HG03196 (cell line): Measurements from ENCODE around the gene SLAIN1.

ENCODE experiments used
- ATAC-seq: cut with Tn5 transposase; IDR thresholded peaks from one replicate; pipeline ENCODE4 v1.9.1; 2021; ENCODE audit not compliant: unreplicated experiment

The SLAIN1 gene

DNA sequence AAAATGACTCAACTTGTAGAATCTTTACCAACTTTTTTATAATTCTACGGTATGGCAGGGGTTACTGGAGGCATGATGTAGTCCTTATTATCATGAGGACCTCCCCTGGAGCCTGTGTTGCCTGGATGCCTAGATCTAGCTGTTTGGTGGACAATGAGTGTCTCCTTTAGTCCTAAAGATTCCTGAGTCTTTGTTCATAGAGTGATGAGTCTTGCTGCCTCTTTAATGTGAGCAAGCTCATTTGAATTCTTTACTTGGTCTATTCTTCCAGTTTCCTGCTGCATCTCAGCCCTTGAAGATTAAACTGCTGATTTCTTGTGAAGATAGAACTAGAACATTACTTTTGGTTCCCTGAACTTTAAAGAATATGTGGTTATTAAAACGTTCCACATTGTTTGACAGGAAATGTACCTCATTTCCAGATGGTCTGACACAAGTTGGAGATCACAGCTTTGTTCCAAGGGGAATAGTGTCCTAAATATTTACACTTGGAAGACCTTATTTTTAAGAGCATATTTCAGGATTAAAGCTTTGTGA is 51.9 kb downstream of the SLAIN1 start:
- ATAC-seq = no peak

- ATAC-seq = peak; percentile 71
These were observed 54.3 kb downstream of the SLAIN1 start for GRCh38 chr13:77751513-77752456.

DNA sequence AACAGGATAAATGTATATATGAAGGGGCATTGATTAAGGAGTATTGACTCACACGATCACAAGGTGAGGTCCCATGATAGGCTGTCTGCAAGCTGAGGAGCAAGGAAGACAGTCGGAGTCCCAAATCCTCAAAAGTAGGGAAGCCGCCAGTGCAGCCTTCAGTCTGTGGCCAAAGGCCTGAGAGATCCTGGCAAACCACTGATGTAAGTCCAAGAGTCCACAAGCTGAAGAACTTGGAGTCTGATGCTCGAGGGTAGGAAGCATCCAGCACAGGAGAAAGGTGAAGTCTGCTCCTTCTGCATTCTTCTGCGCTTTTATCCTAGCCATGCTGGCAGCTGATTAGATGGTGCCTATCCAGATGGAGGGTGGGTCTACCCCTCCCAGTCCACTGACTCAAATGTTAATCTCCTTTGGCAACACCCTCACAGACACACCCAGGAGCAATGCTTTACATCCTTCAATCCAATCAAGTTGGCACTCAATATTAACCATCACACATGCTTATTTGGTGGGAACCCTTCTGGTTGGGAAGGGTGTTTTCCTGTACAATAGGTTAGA is 55.1 kb downstream of the SLAIN1 start:
- no peak for ATAC-seq

- ATAC-seq = no peak
These were observed 63.4 kb downstream of the SLAIN1 start for GRCh38 chr13:77760893-77761292.

DNA sequence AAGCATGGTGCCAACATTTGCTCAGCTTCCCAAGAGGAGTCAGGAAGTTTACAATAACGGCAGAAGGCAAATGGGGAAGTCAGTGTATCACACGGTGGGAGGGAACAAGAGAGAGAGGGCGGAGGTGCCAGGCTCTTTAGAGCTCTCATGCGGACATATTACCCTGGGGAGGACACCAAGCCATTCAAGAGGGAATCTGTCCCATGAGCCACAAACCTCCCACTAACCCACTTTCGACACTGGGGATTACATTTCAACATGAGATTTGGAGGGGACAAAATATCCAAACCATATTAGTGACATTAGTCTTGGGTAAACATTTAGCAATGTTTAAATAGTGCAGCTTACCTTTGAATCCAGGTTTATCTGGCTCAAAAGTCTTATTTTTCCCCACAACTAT is 69.9 kb downstream of the SLAIN1 start:
- ATAC-seq = no peak

- ATAC-seq = no peak
These were observed 76.7 kb downstream of the SLAIN1 start for GRCh38 chr13:77774181-77774580.

DNA sequence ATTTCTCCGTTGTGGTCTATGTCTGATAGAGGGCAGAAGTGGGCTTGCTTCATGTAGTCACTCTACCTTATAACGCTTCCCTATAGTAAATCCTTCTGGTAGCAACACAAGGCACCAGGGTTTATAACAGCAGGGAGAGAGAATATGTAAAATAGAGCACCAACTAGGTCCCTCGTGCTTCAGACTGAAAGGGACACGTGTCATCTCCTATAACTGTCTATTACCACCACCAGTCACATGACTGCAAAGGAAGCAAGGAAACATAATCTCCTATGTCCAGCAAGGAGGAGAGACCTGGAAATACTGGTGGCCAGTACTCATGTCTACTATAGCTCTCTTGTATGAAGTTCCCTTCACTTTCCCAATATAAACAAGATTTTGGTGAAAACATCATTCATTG is 79.2 kb downstream of the SLAIN1 start:
- no peak for ATAC-seq

DNA sequence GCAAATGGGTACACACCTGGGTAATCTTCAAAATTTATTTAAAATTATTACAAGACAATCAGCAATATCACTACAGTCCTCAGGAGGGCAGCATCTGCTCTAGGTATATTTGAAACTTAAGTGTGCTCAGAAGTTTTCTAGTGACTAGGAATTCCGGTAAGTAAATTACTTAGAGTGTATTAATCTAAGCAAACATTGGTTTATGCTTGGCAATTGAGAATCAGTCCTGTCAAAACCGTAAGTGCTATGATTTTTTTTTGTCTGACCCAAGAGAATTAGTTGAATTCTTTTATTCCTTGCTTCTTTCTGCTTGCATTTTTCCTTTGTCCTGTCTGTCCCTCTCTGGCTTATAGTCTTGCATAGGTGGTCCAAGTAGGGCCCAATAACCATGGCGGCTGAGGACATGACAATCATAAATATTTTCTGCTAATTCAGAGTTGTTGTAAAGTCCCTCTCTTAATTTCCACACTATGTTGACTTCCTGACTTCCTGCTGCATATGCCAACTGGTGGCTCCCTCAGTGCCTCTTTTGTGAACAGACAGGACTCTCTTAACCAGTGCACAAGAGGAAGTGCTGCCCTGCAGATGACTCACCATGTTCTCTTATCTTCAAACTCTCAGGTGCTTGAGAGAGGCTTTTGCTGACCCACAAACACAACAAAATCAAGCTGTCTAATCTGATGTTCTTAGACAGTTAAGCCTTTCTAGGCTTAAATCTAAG is 82.2 kb downstream of the SLAIN1 start:
- ATAC-seq = peak; percentile 88

- no peak for ATAC-seq
These were observed 84.3 kb downstream of the SLAIN1 start for GRCh38 chr13:77781808-77782207.

GRCh38 chr13:77784515-77784914 is 87.0 kb downstream of the SLAIN1 start:
- no peak for ATAC-seq

DNA sequence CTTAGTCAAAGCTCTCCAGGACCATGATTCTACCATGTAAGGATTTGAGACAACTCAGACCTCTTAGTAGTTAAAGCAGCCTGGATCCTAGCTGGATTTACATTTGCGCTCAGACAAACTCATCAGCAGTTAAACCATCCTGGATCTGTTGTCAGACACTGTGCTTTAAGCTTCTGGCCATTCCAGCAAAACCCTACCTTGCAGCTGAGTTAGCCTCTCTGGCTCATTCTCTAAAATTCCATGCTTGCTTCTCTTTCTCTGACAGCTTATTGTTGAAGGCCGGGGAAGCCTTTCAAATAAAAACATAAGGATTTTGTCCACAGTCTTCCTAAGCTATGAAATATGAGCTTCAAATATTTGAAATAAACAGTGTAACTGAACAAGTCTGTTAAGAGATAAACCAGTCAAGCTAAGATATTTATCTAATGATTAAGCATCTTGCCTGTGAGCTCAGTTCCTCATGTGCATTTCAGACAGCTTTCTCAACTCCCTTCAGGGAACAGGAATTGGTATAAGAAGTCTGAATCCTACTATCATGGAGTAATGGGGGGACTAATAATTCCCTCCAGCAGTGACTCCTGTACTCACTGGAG is 89.3 kb downstream of the SLAIN1 start:
- ATAC-seq = no peak

- ATAC-seq = no peak
These were observed 91.9 kb downstream of the SLAIN1 start for GRCh38 chr13:77789376-77789775.

GRCh38 chr13:77800219-77800618 is 102.7 kb downstream of the SLAIN1 start:
- no peak for ATAC-seq

DNA sequence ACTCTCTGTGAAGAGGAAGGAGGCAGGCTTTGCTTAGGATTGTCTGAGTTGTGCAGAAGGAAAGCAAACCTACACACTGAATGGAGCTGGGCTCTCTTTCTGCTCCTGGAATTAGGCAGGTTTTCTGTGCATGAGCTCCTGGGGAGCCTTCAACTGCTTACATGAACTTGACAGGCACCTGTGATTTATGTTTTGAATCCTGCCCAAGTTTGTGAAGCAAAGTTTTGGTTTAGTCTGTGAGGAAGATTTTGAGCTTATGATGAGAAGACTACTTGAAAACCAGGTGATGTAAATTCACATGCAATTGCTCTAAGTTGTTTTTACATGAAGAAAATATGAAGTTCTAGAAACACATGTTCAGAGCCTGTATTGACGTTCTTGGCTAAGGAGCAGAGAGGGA is 109.0 kb downstream of the SLAIN1 start:
- no peak for ATAC-seq

GRCh38 chr13:77807431-77808135 is 110.1 kb downstream of the SLAIN1 start:
- ATAC-seq = no peak

GRCh38 chr13:77810430-77810829 is 112.9 kb downstream of the SLAIN1 start:
- ATAC-seq = no peak

GRCh38 chr13:77810878-77811277 is 113.4 kb downstream of the SLAIN1 start:
- ATAC-seq = no peak

DNA sequence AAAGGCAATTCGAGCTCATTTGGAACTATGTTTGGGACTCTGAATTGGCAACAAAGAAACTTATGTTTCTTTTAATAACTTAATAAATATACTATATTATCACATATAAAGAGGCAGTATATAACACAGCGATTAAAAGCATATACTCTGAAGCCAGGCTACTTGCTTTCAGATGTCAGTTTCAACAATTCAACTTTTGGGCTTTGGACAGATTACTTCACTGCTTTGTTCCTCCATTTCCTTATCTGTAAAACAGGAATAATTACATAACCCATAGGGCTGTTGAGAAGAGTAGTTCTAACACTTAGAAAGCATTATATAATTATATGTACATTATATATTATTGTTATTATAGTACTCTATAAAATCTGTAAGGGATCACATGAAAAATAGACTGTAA is 113.9 kb downstream of the SLAIN1 start:
- ATAC-seq = no peak

DNA sequence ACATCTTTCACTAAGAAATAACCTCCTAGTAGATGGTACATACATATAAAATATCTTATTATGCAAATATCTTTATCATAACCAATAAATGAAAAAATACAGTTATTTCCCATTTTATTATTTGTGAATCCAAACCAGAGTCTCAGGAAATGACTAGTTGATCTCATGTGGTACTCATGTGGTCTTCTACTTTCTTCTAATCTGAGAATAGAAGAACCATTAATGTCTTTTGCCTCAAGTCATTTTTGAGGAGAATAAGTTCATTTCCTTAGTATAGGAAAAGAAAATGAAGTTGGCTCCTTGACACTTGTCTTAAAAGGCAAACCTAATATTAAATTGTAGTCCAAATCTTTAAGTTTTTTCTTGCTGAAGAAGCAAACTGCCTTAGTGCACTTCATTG is 114.5 kb downstream of the SLAIN1 start:
- no peak for ATAC-seq
